GM15510 (cell line): ENCODE results near the gene GCG.

Experiments used
- POLR2A ChIP-seq: IDR thresholded peaks from 3 replicates; pipeline ENCODE4 v1.6.1; 2011; ENCODE audit warnings: borderline replicate concordance; ENCODE audit not compliant: insufficient read length; ENCODE audit errors: extremely low read depth

Gene GCG

GRCh38 chr2:162099836-162100235, 52.2 kb downstream of the GCG start:
- no peak for TF ChIP-seq POLR2A
